GM06990 (cell line): ENCODE results near the gene EHD4.

Experiments used
- DNase-seq: peaks from one replicate; pipeline ENCODE4 v3.0.0-alpha.2; 2011; ENCODE audit not compliant: insufficient read length; ENCODE audit errors: extremely low read depth
- H3K27me3 ChIP-seq: replicated peaks from 2 replicates; pipeline ENCODE4 v1.6.0; 2011; ENCODE audit warnings: low read length; ENCODE audit not compliant: control insufficient read depth, insufficient read depth
- H3K36me3 ChIP-seq: 2 replicates; pipeline ENCODE4 v1.5.1; 2011; ENCODE audit warnings: low read length; ENCODE audit not compliant: control insufficient read depth, insufficient read depth
- H3K4me3 ChIP-seq: replicated peaks from 2 replicates; pipeline ENCODE4 v1.5.1; 2011; ENCODE audit warnings: low read depth, mild to moderate bottlenecking, control low read depth, low read length
- TF ChIP-seq, protein P1 (sequence below): IDR thresholded peaks from 2 replicates; pipeline ENCODE4 v1.5.1; 2011; ENCODE audit warnings: low read length, control low read depth, mild to moderate bottlenecking, inconsistent platforms; ENCODE audit not compliant: insufficient read depth, poor library complexity, severe bottlenecking

EHD4 gene

DNA sequence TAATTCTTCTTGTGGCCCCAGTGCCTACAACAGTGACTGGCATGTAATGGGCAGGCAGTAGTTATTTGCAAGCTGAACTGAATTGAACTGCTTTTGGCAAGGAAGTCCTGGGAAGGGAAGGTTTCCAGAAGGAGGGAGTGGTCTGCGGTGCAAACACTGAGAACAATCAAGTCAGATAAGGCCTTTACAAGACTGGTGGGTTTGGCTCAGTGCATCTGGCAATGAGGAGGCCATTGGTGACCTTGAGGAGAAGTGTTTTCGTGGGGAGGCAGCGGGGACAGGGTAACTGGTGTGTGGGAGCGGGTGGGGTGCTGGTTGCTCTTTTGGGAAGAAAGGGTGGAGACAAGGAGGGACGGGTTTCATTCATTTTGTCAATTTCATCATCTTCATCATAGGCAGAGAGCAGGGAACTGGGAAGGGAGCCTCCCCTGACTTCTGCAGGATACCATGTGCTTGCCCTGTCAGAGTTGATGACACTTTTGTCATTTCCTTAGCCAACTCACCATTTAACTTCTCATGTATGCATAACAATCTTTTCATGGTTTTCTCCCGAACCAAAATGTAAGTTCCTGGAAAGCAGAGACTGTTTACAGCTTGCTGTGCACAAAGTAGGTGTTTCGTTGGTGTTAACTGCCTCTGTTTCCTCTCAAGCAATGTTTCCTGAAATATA lies 8.4 kb upstream of the EHD4 start:
- Histone ChIP-seq H3K4me3 (no peak overlapping the region), H3K27me3 (no peaks in the 10 kb centered on the region), H3K36me3 (no peaks in the 10 kb centered on the region)
- TF ChIP-seq, protein P1, sequence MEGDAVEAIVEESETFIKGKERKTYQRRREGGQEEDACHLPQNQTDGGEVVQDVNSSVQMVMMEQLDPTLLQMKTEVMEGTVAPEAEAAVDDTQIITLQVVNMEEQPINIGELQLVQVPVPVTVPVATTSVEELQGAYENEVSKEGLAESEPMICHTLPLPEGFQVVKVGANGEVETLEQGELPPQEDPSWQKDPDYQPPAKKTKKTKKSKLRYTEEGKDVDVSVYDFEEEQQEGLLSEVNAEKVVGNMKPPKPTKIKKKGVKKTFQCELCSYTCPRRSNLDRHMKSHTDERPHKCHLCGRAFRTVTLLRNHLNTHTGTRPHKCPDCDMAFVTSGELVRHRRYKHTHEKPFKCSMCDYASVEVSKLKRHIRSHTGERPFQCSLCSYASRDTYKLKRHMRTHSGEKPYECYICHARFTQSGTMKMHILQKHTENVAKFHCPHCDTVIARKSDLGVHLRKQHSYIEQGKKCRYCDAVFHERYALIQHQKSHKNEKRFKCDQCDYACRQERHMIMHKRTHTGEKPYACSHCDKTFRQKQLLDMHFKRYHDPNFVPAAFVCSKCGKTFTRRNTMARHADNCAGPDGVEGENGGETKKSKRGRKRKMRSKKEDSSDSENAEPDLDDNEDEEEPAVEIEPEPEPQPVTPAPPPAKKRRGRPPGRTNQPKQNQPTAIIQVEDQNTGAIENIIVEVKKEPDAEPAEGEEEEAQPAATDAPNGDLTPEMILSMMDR = no peak
- DNase-seq = no peak

DNA sequence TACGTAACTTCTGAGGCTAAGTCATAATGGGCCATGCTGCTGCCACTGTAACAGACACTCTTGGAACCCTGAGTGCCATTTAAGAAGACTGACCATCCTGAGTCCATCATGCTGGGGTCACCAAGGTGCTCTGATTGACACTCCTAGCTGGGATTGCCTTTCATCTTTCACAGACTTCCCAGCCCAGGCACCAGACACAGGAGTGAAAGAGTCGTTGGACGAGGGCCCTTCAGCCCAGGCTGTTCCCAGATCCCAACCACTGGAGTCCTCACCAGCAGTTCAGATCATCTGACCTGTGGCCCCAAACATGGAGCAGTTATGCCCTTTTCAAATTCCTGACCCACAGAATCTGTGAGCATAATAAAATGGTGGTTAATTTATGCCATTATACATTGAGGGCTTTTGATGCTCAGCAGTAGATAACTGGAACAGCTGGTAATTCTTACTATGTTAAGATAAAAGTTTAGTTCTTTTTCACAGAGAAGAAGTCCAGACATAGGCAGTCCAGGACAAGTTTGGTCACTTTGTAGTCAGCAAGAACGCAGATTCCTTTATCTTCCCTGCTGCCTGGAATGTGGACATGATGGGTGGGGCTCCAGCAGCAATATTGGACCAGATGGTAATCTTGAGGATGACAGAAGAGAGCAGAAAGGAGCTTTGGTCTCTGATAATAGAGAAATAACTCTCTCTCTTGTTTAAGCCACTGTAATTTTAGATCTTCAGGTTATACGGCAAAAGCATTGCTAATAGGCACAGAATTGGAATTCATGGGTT lies 7.3 kb upstream of the EHD4 start:
- Histone ChIP-seq H3K4me3 (no peak overlapping the region), H3K27me3 (no peaks in the 10 kb centered on the region), H3K36me3 (no peaks in the 10 kb centered on the region)
- TF ChIP-seq, protein P1 = no peak
- DNase-seq = no peak

DNA sequence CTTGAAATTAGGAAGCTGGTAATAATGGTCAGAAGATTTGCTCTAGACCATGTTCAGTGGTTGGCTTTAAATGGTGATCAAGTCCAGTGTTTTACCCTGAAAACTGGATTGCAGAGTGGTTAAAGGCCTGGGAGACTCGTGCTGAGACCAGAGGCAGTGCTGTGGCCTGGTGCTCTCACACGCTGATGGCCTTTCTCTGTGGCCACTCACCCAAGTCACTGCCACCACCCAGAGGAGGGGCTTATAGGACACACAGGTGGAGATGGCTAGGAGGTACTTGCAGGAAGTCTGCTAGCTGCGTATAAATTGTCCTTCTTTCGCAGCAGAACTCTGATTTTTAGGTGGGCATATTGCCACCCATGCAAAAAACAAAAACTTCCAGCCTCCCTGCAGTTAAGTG lies 6.2 kb upstream of the EHD4 start:
- no peak for DNase-seq

DNA sequence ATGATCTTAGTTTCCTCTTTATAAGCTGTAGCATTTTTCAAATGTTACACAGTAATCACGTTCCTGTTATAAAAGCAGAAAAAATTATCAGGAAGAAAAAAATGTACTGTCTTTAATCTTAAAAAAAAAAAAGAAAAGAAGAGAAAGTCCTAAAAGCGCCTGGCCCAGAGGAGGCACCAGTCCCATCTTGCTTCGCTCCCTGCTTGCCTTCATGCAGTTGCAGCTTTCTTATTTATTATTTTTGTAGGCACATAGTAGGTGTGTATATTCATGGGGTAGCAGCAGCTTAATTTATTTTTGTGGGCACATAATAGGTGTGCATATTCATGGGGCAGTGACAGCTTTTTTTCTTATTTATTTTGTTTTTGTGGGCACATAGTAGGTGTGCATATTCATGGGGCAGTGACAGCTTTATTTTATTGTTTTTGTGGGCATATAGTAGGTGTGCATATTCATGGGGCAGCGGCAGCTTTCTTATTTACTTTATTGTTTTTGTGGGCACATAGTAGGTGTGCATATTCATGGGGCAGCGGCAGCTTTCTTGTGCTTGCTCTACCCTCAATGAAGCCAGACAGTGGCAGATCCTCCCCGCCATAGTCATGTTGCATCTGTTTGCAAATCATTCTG lies 5.5 kb upstream of the EHD4 start:
- Histone ChIP-seq H3K4me3 (no peak overlapping the region), H3K27me3 (no peaks in the 10 kb centered on the region), H3K36me3 (no peaks in the 10 kb centered on the region)
- DNase-seq = no peak
- TF ChIP-seq, protein P1 = no peak

More for the DNA sequence above, 6.2 kb upstream of the EHD4 start:
- H3K27me3 ChIP-seq = no peaks in the 10 kb centered on the region
- H3K4me3 ChIP-seq = no peak overlapping the region
- TF ChIP-seq, protein P1 = no peak
- no peaks in the 10 kb centered on the region for H3K36me3 ChIP-seq

DNA sequence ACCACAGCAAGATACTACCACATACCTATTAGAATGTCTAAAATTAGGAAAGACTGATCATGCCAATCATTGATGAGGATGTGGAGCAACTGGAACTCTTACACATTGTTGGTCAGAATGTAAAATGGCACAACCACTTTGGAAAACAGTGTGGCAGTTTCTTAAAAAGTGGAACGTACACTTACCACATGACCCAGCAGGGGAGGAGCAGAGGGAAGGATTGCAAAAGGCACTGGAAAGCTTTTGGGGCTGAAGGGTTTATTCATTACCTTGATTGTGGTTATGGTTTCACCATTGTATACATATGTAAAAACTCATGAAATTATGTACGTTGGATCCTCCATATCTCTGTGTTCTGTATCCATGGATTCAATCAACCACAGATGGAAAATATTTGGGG lies 3.3 kb upstream of the EHD4 start:
- no peak for DNase-seq
- Histone ChIP-seq H3K4me3 (no peak overlapping the region), H3K36me3 (no peaks in the 10 kb centered on the region), H3K27me3 (no peaks in the 10 kb centered on the region)
- TF ChIP-seq, protein P1 = no peak
